ENCODE data around the gene ELAC2.
A peak's percentile ranks its signal among the peaks of the same experiment; 100 is the strongest.

ELAC2 gene

DNA sequence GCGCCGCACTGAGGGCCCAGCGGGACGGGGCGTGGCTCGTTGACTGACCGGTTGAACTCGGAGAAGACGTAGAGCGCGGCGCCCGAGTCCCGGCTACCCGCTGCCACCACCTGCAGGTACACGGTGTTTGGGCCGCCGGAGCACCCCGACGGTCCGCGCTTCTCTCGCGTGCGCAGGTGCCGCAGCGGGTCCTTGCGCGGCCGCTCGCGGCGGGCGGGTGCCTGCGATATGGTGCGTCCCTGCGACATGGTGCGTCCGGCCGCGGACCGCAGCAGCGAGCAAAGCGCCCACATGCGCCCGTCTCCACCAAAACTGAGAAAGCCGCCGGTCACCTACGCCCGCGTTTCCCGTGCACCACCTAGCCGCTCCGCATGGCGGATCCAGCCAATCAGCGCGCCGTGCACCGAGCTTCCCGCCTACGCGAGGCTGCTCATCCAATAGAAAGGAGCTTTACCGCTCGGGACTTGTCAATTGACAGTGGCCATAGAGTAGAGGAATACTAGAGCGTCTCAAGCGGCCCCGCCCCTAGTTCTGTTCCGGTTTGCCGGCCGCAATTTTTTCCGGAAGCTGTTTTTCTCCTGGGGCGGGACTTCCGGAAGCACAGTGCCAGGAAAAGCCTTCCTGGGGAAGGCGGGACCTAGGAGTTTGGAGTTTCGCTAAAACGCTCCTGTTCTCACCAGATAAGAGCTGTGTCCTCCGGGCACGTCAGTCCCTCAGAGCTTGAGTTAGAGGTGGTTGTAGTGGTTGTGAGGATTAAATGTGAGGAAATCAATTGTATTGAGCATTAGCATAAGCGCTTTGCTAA is at the start of gene ELAC2:
Gene ELAC2, minus strand, starts transcription at position 373 of the 805 bp plus-strand sequence. Its CDS starts 80 bp downstream, at position 293.
- TF ChIP-seq TCF12 (IDR thresholded peaks at IDR 0.05; ENCODE audit: low read depth) (peak; percentile 43; the same call in 1 of the 2 replicates), EGR1 (IDR thresholded peaks at IDR 0.05) (peak; percentile 58), TAF1 (IDR thresholded peaks at IDR 0.05; ENCODE audit: low read depth) (peak; percentile 90), CREB1 (IDR thresholded peaks at IDR 0.05; ENCODE audit: low read depth) (0 out of 2 replicates have a peak, but pooled peaks have one; percentile 36), CEBPB (IDR thresholded peaks at IDR 0.05) (no peak), RAD21 (IDR thresholded peaks at IDR 0.05; ENCODE audit: low read depth) (no peak), ZBTB7A (IDR thresholded peaks at IDR 0.05; ENCODE audit: low read depth) (no peak), EP300 (IDR thresholded peaks at IDR 0.05; ENCODE audit: borderline replicate concordance) (no peak; the same call in 1 of the 2 replicates), TEAD4 (IDR thresholded peaks at IDR 0.05) (no peak), FOXM1 (IDR thresholded peaks at IDR 0.05; ENCODE audit: borderline replicate concordance, low read depth) (no peak), NFIC (IDR thresholded peaks at IDR 0.05) (peak; percentile 53; the same call in 1 of the 2 replicates), YY1 (IDR thresholded peaks at IDR 0.05; ENCODE audit: low read depth) (no peak; the same call in 1 of the 2 replicates)
- TF ChIP-seq, protein P1, sequence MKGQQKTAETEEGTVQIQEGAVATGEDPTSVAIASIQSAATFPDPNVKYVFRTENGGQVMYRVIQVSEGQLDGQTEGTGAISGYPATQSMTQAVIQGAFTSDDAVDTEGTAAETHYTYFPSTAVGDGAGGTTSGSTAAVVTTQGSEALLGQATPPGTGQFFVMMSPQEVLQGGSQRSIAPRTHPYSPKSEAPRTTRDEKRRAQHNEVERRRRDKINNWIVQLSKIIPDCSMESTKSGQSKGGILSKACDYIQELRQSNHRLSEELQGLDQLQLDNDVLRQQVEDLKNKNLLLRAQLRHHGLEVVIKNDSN (IDR thresholded peaks at IDR 0.05), result peak; percentile 49; the same call in 1 of the 2 replicates
- TF ChIP-seq, protein P2, sequence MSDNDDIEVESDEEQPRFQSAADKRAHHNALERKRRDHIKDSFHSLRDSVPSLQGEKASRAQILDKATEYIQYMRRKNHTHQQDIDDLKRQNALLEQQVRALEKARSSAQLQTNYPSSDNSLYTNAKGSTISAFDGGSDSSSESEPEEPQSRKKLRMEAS (IDR thresholded peaks at IDR 0.05), result peak; percentile 43
- TF ChIP-seq, protein P3, sequence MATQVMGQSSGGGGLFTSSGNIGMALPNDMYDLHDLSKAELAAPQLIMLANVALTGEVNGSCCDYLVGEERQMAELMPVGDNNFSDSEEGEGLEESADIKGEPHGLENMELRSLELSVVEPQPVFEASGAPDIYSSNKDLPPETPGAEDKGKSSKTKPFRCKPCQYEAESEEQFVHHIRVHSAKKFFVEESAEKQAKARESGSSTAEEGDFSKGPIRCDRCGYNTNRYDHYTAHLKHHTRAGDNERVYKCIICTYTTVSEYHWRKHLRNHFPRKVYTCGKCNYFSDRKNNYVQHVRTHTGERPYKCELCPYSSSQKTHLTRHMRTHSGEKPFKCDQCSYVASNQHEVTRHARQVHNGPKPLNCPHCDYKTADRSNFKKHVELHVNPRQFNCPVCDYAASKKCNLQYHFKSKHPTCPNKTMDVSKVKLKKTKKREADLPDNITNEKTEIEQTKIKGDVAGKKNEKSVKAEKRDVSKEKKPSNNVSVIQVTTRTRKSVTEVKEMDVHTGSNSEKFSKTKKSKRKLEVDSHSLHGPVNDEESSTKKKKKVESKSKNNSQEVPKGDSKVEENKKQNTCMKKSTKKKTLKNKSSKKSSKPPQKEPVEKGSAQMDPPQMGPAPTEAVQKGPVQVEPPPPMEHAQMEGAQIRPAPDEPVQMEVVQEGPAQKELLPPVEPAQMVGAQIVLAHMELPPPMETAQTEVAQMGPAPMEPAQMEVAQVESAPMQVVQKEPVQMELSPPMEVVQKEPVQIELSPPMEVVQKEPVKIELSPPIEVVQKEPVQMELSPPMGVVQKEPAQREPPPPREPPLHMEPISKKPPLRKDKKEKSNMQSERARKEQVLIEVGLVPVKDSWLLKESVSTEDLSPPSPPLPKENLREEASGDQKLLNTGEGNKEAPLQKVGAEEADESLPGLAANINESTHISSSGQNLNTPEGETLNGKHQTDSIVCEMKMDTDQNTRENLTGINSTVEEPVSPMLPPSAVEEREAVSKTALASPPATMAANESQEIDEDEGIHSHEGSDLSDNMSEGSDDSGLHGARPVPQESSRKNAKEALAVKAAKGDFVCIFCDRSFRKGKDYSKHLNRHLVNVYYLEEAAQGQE (IDR thresholded peaks at IDR 0.05; ENCODE audit: low read depth), result no peak

DNA sequence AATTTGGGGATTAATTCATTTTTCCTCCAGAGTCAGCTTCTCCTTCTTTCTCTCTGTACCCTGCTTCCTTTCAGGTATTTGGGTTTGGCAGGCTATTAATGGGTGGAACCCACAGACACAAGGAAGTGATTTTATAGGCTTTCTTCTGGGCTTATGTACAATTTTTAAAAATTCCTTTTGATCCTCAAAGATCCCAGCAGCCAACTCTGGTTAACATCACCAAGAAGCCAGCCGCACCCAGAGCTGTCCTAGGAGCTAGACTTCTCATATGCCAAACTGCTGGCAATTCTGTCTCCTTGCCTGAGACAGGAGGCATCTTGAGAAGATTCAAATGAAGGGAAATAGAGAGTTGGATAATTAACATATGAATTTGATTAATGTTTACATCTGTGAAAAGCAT is 47.2 kb upstream of the ELAC2 start:
- TF ChIP-seq FOXM1 (IDR thresholded peaks at IDR 0.05; ENCODE audit: borderline replicate concordance, low read depth), result no peak
- no peak for TF ChIP-seq ZBTB7A (IDR thresholded peaks at IDR 0.05; ENCODE audit: low read depth)
- TF ChIP-seq NFIC (IDR thresholded peaks at IDR 0.05), result no peak
- TF ChIP-seq, protein P2 (IDR thresholded peaks at IDR 0.05), result no peak
- no peak for TF ChIP-seq CREB1 (IDR thresholded peaks at IDR 0.05; ENCODE audit: low read depth)
- TF ChIP-seq EGR1 (IDR thresholded peaks at IDR 0.05), result no peak
- TF ChIP-seq, protein P3 (IDR thresholded peaks at IDR 0.05; ENCODE audit: low read depth), result no peak
- no peak for TF ChIP-seq CEBPB (IDR thresholded peaks at IDR 0.05)
- TF ChIP-seq, protein P1 (IDR thresholded peaks at IDR 0.05), result no peak
- TF ChIP-seq RAD21 (IDR thresholded peaks at IDR 0.05; ENCODE audit: low read depth), result no peak
- no peak for TF ChIP-seq TAF1 (IDR thresholded peaks at IDR 0.05; ENCODE audit: low read depth)
- no peak for TF ChIP-seq YY1 (IDR thresholded peaks at IDR 0.05; ENCODE audit: low read depth)
- no peak for TF ChIP-seq TCF12 (IDR thresholded peaks at IDR 0.05; ENCODE audit: low read depth)
- TF ChIP-seq TEAD4 (IDR thresholded peaks at IDR 0.05), result no peak
- TF ChIP-seq EP300 (IDR thresholded peaks at IDR 0.05; ENCODE audit: borderline replicate concordance), result no peak

DNA sequence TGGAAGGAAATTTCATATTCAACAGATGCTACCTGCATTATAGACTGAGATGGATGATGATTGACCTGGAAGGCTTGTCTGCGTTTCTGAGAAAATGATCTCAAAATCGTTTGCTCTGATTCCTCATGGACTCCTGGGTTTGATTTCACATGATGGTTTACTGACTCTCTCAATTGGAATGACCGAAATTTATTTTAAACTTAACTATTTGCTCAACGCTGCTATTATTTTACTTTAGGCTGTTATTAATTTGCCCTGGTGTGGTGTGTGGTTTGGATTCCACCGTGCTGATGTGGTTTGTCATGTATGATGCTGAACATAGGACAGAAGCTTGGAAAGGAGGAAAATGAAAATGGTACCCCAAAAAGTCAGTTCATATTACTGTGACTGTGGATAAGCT is 37.3 kb upstream of the ELAC2 start:
- TF ChIP-seq, protein P3 (IDR thresholded peaks at IDR 0.05; ENCODE audit: low read depth), result no peak
- TF ChIP-seq EGR1 (IDR thresholded peaks at IDR 0.05) (no peak), EP300 (IDR thresholded peaks at IDR 0.05; ENCODE audit: borderline replicate concordance) (no peak), RAD21 (IDR thresholded peaks at IDR 0.05; ENCODE audit: low read depth) (no peak), YY1 (IDR thresholded peaks at IDR 0.05; ENCODE audit: low read depth) (no peak), FOXM1 (IDR thresholded peaks at IDR 0.05; ENCODE audit: borderline replicate concordance, low read depth) (no peak), TCF12 (IDR thresholded peaks at IDR 0.05; ENCODE audit: low read depth) (no peak), NFIC (IDR thresholded peaks at IDR 0.05) (no peak), TAF1 (IDR thresholded peaks at IDR 0.05; ENCODE audit: low read depth) (no peak), ZBTB7A (IDR thresholded peaks at IDR 0.05; ENCODE audit: low read depth) (no peak), TEAD4 (IDR thresholded peaks at IDR 0.05) (no peak), CEBPB (IDR thresholded peaks at IDR 0.05) (no peak), CREB1 (IDR thresholded peaks at IDR 0.05; ENCODE audit: low read depth) (no peak)
- TF ChIP-seq, protein P2 (IDR thresholded peaks at IDR 0.05), result no peak
- TF ChIP-seq, protein P1 (IDR thresholded peaks at IDR 0.05), result no peak

Data from Ishikawa (cell line).